Activated T-helper 1 cell treated with anti-CD3 and anti-CD28 coated beads, Interleukin-12 subunit alpha, Interleukin-12 subunit beta, Interleukin-2, Interleukin-4 antibody, amounts not matched to agents 30 ng/mL and 10 ng/mL and 1 ng/mL, durations not matched to agents 14 hours and 24 hours and 36 hours (primary cell): ENCODE results near the gene FLRT1. TPM values are rescaled to one million over a fixed set of nuclear protein-coding genes. Genes with fewer than 3 reads are reported as not detected.

Experiments used
- DNase-seq: peaks from one replicate; pipeline ENCODE4 v3.0.0; 2021; ENCODE audit warnings: low spot score
- H3K27ac Mint-ChIP-seq: one replicate; pipeline ENCODE4 v1.8.0; 2021; ENCODE audit warnings: mild to moderate bottlenecking, mixed read lengths
- H3K27me3 Mint-ChIP-seq: one replicate; pipeline ENCODE4 v1.8.0; 2022; ENCODE audit warnings: mild to moderate bottlenecking, moderate library complexity, mixed read lengths; ENCODE audit not compliant: insufficient read depth
- H3K36me3 Mint-ChIP-seq: one replicate; pipeline ENCODE4 v1.8.0; 2021; ENCODE audit warnings: low read depth, mixed read lengths
- H3K4me1 Mint-ChIP-seq: one replicate; pipeline ENCODE4 v1.8.0; 2021; ENCODE audit warnings: low read depth, mixed read lengths
- H3K4me3 Mint-ChIP-seq: one replicate; pipeline ENCODE4 v1.8.0; 2021; ENCODE audit warnings: mild to moderate bottlenecking, moderate library complexity, mixed read lengths
- H3K9me3 Mint-ChIP-seq: one replicate; pipeline ENCODE4 v1.8.0; 2021; ENCODE audit warnings: mixed read lengths
- intact Hi-C: fragments of 100-400 bp; cut with micrococcal nuclease; formaldehyde crosslinking; loops from one replicate; pipeline ENCODE4 v1.15.1; 2024
- total RNA-seq: library from RNA; stranded (reverse); gene quantifications from 2 replicates; pipeline ENCODE4 v1.2.3, GENCODE V29; 2022

Gene FLRT1
- total RNA-seq, 1 donor from 2014 or later = not detected

DNA sequence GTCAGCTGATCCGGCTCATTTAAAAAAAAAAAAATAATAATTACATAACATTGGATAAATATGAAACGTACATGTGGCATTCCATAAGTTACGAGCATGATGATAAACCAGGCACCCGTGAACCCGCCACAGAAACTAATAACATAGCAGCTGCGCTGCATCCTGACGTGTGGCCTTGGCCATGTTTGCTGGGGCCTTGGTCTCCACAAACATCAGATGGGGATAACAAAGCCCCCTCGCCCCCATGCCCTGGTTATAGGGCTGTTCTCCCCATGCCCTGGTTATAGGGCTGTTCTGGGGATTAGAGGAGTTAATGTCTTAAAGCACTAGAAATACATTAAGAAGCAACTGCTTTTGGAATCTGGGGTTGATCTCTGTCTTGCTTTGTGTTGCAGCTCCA is 36.7 kb downstream of the FLRT1 start:
- H3K9me3 Mint-ChIP-seq = no peaks in the 10 kb centered on the region
- H3K36me3 Mint-ChIP-seq = no peaks in the 10 kb centered on the region
- H3K4me3 Mint-ChIP-seq = no peak overlapping the region
- no peak overlapping the region for H3K27ac Mint-ChIP-seq
- intact Hi-C loops = no loop called here
- no peaks in the 10 kb centered on the region for H3K27me3 Mint-ChIP-seq
- DNase-seq = no peak
- peaks cover 4% of the 10 kb centered on the region for H3K4me1 Mint-ChIP-seq

DNA sequence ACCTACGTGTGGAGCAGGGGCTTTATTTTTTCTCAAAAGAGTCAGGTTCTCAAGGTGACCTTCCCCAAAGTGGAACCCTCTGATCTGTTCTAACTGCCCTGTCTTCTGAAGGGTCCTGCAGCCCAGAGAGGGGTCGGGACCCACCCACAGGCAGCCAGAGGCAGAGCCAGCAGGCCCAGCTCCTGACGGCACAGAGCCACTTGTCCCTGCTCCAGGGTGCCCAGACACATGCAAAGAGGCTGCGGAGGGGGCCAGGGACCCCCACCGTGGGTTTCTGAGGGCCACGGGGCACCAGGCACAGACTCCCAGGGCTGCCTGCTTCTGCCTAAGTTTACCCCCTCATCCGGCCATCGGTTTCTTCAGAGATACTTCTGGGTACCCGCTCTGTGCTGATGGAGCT is 37.1 kb downstream of the FLRT1 start:
- Mint-ChIP-seq H3K4me1 (peaks cover 4% of the 10 kb centered on the region), H3K27me3 (no peaks in the 10 kb centered on the region), H3K27ac (no peak overlapping the region), H3K9me3 (no peaks in the 10 kb centered on the region), H3K4me3 (no peak overlapping the region), H3K36me3 (no peaks in the 10 kb centered on the region)
- intact Hi-C loops = no loop called here
- DNase-seq = no peak

DNA sequence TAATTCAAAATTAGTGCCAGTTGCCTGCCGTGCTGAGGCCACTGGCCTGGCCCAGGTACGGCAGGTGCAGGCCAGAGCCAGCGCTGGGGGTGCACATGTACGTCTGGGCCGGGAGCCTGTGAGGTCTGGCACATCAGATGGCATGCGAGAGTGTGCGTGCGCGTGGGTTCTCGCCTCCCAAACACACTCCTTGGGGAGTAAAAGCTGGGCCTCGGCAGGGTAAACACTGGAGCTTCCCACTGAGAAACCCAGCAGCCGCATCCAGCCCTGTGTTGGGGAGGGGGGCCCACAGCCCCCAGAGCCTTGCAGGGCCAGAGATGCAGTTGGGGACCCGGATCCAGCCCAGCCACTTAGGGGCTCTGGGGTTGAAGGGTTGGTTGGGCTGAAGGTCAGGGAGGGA is 37.8 kb downstream of the FLRT1 start:
- Mint-ChIP-seq H3K4me1 (peaks cover 4% of the 10 kb centered on the region), H3K4me3 (no peak overlapping the region), H3K27me3 (no peaks in the 10 kb centered on the region), H3K27ac (no peak overlapping the region), H3K9me3 (no peaks in the 10 kb centered on the region), H3K36me3 (no peaks in the 10 kb centered on the region)
- no peak for DNase-seq
- intact Hi-C loops = no loop called here

DNA sequence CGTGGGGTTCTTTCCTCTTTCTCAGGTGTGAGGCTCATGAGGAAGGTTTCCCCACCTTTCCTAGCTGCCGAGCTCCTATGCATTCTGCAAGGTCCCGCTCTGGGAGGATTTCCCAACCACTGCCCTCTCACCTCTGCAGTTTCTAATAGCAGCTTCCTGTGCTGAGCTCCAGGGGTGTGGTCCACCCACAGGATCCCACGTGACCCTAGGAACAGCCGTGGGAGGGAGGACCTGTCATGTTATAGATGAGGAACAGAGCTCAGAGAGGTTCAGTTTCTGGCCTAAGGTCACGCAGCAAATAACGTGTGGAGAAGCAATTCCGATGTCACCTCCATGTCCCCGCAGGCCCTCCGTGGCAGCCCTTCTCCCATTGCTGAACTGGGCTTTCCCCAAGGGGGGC is 38.5 kb downstream of the FLRT1 start:
- no peaks in the 10 kb centered on the region for H3K9me3 Mint-ChIP-seq
- no peaks in the 10 kb centered on the region for H3K36me3 Mint-ChIP-seq
- H3K4me3 Mint-ChIP-seq = no peak overlapping the region
- intact Hi-C loops = no loop called here
- H3K4me1 Mint-ChIP-seq = peaks cover 4% of the 10 kb centered on the region
- no peaks in the 10 kb centered on the region for H3K27me3 Mint-ChIP-seq
- no peak overlapping the region for H3K27ac Mint-ChIP-seq
- no peak for DNase-seq

DNA sequence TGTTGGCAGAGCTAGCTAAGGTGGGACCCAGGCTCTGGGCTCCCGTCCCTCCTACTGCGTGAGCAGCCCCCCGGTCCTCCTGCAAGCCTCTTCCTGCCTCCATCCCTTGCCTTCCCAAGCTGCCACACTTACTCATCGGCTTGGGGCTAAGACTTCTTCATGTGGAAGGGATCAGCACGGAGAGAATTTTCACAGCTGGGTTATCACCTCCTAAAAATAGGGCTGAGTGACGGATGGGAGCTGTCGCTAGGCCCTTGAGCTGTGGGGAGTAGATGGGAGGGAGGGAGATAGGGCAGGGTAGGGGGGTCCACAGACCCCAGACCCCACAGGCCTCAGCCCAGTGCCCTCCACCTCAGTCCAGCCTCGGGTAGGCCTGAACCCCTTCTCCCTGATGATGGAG is 41.0 kb downstream of the FLRT1 start:
- Mint-ChIP-seq H3K27ac (no peak overlapping the region), H3K27me3 (no peaks in the 10 kb centered on the region), H3K4me3 (no peak overlapping the region), H3K36me3 (no peaks in the 10 kb centered on the region), H3K9me3 (no peaks in the 10 kb centered on the region), H3K4me1 (peaks cover 4% of the 10 kb centered on the region)
- intact Hi-C loops = no loop called here
- no peak for DNase-seq

DNA sequence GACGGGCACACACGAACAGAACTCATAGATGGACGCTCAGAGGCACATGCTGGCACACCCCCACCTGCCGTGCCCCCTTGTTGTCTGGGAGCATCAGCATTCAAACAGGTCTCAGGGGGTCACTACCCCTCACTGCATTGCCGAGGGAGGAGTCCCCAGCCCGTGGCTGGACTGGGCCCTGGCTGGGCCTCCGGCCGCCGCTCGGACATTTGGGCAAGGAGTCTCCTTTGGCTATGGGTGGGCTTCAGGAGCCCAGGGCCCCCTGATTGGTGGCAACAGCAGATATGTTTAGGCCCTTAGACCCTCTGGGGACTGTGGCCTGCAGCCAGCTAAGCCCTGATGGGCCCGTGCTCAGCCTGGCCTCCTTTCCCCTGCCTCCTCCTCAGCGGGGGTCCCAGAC is 41.9 kb downstream of the FLRT1 start:
- no peaks in the 10 kb centered on the region for H3K9me3 Mint-ChIP-seq
- H3K27me3 Mint-ChIP-seq = no peaks in the 10 kb centered on the region
- DNase-seq = no peak
- H3K27ac Mint-ChIP-seq = no peak overlapping the region
- H3K4me1 Mint-ChIP-seq = peaks cover 4% of the 10 kb centered on the region
- intact Hi-C loops = no loop called here
- no peaks in the 10 kb centered on the region for H3K36me3 Mint-ChIP-seq
- H3K4me3 Mint-ChIP-seq = no peak overlapping the region

DNA sequence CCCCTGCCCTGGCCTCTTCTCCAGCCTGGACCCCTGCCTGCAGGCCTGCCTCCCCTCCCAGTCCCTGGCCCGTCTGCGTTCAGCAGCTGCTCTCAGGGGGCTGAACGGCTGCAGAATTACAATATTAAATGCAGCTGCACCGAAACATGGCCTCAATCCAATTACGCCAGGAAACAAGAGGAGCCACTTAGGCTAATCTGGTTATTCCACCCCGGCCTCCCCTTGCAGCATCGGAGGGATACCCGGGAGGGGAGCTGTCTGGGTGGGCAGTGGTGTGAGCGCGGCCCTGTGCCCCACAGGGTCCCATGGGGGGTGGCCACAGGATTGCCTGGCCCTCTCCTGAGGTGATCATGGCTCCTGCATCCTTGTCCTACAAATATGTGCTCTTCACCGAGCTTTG is 42.6 kb downstream of the FLRT1 start:
- Mint-ChIP-seq H3K4me3 (no peak overlapping the region), H3K27me3 (no peaks in the 10 kb centered on the region), H3K27ac (no peak overlapping the region), H3K9me3 (no peaks in the 10 kb centered on the region), H3K36me3 (no peaks in the 10 kb centered on the region), H3K4me1 (peaks cover 4% of the 10 kb centered on the region)
- intact Hi-C loops = no loop called here
- DNase-seq = no peak

DNA sequence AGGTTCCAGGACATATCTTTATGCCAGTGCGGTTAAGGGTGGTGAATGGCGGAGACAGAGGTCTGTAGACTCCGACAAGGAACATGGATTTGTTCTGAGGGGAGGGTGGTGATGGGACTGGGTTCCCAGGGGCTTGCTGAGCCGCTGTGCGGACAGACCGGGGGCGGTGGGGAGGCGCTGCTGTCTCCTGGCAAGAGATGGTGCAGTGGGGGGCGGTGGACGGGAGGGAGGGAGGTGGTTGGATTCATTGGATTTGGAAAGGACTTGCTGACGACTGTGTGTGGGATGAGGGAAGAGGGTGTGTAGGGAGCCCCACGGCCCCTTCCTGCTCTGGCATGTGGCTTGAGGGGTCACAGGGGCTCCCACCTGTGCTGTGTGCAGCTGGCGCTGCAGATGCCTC is 43.2 kb downstream of the FLRT1 start:
- H3K4me1 Mint-ChIP-seq = peaks cover 4% of the 10 kb centered on the region
- no peak overlapping the region for H3K4me3 Mint-ChIP-seq
- no peaks in the 10 kb centered on the region for H3K36me3 Mint-ChIP-seq
- H3K9me3 Mint-ChIP-seq = no peaks in the 10 kb centered on the region
- no peak overlapping the region for H3K27ac Mint-ChIP-seq
- no peaks in the 10 kb centered on the region for H3K27me3 Mint-ChIP-seq
- DNase-seq = no peak
- intact Hi-C loops = no loop called here

DNA sequence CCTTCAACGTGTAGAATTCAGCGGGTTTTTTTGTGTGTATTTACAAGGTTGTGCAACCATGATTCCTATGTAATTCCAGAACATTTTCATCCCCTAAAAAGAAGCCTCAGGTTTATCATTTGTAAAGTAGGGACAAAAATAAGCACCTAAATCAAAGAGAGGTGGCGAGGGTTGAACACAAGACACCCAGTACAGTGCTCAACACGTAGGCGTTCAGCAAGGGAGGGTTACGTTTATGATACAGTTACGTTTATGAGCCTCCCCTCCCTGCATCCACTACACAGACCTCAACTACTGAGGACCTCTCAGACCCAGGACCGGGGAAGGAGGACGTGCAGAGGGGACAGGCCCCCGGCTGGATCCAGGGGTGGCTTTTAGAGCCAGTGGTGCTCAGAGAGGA is 44.7 kb downstream of the FLRT1 start:
- H3K36me3 Mint-ChIP-seq = no peaks in the 10 kb centered on the region
- H3K27ac Mint-ChIP-seq = no peak overlapping the region
- no peaks in the 10 kb centered on the region for H3K4me1 Mint-ChIP-seq
- intact Hi-C loops = no loop called here
- no peak for DNase-seq
- no peaks in the 10 kb centered on the region for H3K9me3 Mint-ChIP-seq
- H3K4me3 Mint-ChIP-seq = no peak overlapping the region
- no peaks in the 10 kb centered on the region for H3K27me3 Mint-ChIP-seq

DNA sequence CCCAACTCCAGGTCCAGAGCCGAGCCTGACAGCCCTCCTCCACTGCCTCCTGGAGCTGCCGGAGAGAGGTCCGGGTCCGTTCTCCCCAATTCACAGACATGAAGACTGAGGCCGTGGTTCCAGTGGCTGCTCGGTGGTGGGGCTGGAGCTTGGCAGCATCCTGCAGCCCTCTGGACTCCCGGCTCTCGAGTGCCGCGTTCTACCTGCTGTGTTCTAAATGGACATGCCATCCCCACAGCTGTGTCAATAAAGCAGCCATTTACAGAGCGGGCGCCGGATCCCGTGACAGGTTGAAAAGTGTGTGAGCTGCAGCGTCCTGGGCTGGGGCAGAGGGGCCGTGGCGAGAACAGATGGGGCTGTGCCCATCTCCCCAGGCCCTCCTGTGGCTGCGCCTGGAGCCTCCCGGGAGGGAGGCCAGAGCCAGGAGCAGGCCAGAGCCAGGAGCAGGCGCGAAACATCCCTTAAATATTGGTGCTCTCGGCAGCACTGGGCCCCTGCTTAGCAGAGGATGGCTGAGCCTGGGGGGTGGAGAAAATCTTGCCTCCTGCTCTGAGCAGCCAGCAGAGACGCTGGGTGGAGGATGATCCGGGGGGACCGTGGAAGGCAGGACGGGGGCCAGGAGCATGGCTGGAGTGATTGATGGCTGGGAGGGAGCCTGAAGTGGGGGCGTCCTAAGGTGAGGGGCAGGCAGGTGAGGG is 46.2 kb downstream of the FLRT1 start:
- Mint-ChIP-seq H3K27ac (no peak overlapping the region), H3K27me3 (no peaks in the 10 kb centered on the region), H3K9me3 (no peaks in the 10 kb centered on the region), H3K36me3 (no peaks in the 10 kb centered on the region), H3K4me1 (no peaks in the 10 kb centered on the region), H3K4me3 (no peak overlapping the region)
- intact Hi-C loops = no loop called here
- DNase-seq = no peak

DNA sequence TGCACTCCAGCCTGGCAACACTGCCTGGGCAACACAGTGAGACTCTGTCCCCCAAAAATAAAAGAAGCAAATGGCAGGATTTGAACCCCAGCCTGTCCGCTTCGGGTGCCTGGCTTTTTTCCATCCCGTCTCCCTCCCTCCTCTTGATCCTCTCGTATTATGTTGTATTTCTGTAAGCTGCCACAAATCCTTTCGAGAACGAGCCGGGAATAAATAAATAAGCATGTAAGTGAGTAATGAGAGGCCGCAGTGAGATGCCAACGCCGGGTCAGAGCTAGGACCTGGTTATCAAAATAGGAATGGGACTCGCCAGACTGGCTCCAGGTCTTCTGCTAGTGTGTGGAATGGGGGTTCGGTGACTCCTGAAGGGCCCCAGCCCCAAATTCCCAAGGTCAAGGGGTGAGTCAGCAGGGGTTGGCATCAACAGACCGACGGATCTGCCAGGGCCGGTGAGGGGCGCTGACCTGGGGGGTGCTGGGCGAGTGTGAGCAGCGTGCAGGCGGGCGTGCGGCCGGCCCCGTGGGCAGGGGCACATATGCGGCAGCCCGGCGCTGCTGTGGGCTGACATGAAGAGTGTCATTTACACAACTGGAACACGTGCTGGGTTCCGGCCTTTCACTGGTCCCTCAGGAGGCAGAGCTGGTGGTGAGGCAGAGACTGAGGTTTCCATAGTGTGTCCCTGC is 47.8 kb downstream of the FLRT1 start:
- H3K9me3 Mint-ChIP-seq = no peaks in the 10 kb centered on the region
- DNase-seq = no peak
- no peaks in the 10 kb centered on the region for H3K36me3 Mint-ChIP-seq
- H3K4me3 Mint-ChIP-seq = no peak overlapping the region
- no peaks in the 10 kb centered on the region for H3K4me1 Mint-ChIP-seq
- no peak overlapping the region for H3K27ac Mint-ChIP-seq
- no peaks in the 10 kb centered on the region for H3K27me3 Mint-ChIP-seq
- intact Hi-C loops = no loop called here

DNA sequence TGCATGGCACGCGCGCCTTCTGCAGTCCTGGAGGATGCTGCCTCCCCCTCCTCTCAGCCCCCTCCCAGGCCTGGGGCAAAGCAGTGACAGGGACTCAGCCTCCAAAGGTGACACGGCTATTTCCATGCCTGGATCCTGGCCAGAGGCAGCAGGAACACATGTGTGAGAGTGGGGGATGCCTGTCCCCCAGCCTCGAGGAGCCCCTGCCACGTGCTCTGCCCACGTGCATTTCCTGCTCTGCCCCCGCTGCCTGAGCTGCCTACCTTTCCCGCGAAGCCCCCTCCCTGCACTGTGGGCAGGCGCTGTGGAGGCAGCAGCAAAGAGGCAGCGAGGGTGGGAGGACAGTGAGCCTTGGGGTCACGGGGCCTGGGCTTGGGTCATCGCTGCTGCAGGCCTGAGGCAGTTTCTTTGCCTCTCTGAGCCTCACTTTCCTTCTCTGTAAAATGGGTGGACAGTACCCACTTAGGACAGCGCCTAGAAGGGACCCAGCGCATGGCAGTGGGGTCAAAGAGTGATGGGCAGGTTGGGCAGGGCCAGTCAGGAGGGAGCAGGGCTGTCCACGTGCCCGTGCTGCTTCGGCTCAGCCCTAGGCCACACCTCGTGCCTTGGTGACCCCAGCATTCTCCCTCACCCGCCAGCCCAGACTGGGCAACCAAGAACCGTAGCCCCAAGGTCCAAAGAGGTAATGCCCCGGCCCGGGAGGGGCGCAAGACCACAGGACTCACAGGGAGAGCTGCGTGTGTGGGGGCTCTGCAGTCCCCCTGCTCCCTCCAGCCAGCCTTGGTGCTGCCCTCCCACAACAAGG is 48.6 kb downstream of the FLRT1 start:
- H3K27ac Mint-ChIP-seq = no peak overlapping the region
- H3K9me3 Mint-ChIP-seq = no peaks in the 10 kb centered on the region
- H3K27me3 Mint-ChIP-seq = no peaks in the 10 kb centered on the region
- H3K4me3 Mint-ChIP-seq = no peak overlapping the region
- DNase-seq = no peak
- intact Hi-C loops = no loop called here
- H3K4me1 Mint-ChIP-seq = no peaks in the 10 kb centered on the region
- H3K36me3 Mint-ChIP-seq = no peaks in the 10 kb centered on the region

DNA sequence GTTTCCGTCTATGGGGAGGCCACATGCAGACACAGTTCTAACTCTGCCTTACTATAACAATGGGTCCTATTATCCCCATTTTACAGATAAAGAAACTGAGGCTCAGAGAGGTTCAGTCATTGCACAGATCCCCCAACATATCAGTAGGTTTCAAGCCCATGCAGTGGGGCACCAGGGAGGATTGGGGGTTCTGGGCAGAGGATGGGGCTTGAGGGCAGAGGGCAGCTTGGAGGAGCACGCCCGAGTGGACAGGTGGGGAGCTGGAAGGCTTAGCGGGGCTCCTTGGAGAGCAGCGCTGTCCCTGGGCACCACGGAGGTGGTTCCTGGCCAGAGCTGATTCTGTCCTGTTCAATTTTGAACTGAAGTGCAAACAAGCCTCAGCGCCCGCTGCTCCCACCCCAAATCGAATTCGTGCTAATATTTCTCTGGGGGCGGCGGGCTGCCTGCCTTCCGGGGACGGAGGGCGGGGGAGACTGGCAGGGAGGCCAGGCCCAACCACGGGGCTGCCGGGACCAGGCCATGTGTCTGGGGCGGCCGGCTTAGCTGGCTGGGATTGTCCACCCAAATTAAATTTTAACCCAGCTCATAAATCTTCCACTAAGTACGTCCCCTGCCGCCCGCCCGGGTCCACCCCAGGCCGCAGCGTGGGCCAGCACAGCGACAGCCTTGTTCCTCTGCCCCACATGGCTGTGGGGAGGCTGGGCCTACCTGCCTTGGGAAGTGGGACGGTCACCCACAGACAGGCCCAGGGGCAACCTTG is 49.4 kb downstream of the FLRT1 start:
- Mint-ChIP-seq H3K36me3 (no peaks in the 10 kb centered on the region), H3K27ac (no peak overlapping the region), H3K27me3 (no peaks in the 10 kb centered on the region), H3K9me3 (no peaks in the 10 kb centered on the region), H3K4me1 (no peaks in the 10 kb centered on the region), H3K4me3 (no peak overlapping the region)
- DNase-seq = no peak
- intact Hi-C loops = no loop called here
